GM13977 (cell line): ENCODE results near the gene HMX1.

Experiments
- DNase-seq: peaks from one replicate; pipeline ENCODE4 v3.0.0; 2012; ENCODE audit warnings: low spot score
- in situ Hi-C: fragments of 300-500 bp; cut with MboI; formaldehyde crosslinking; loops from one replicate; pipeline ENCODE4 v1.12.0; 2022; ENCODE audit warnings: low sequenced_read_pairs, low pct_unique_long_range_greater_than_20kb, mixed read lengths, inconsistent platforms; ENCODE audit not compliant: unreplicated experiment
- TF ChIP-seq, protein P1 (sequence below): IDR thresholded peaks from 2 replicates; pipeline ENCODE4 v1.5.1; 2012; ENCODE audit warnings: mild to moderate bottlenecking, control low read depth; ENCODE audit not compliant: insufficient read depth; ENCODE audit errors: extremely low read depth, missing control alignments

HMX1 gene

DNA sequence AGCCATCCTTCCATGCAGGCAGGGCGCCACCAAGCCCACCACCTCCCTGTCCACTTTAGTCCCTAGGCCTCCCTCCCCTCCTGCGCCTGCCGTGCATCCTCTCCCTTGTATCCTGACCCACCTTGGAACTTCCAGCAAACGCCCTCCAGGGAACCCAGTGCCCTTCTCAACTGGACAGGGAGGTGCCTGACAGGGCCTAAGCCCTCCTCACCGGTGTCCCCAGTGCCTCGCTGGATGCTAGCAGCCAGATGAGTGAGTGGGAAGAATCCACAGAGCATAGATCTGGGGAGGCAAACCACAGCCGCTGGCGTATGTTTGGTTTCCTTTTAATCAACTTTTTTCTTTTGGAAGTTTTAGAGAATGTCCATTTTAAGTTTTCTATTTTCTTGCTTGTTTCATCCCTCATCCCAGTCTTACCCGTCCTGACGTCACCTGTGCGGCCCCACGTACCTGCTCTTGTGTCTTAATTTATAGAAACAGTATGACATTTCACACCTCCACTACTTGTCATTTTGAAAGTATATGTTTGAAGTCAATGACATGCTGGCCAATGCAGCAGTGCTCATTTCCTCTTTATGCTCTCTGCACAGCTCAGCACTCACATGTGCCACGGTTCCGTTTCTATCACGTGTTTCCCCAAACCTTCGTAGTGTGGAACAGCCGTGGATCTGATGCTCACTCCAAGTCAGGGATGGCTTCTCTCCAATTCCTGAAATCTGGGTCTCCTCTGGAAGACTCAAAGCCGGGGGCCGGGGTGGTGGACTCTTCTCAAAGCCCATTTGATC is 3.4 kb upstream of the HMX1 start:
- TF ChIP-seq, protein P1, sequence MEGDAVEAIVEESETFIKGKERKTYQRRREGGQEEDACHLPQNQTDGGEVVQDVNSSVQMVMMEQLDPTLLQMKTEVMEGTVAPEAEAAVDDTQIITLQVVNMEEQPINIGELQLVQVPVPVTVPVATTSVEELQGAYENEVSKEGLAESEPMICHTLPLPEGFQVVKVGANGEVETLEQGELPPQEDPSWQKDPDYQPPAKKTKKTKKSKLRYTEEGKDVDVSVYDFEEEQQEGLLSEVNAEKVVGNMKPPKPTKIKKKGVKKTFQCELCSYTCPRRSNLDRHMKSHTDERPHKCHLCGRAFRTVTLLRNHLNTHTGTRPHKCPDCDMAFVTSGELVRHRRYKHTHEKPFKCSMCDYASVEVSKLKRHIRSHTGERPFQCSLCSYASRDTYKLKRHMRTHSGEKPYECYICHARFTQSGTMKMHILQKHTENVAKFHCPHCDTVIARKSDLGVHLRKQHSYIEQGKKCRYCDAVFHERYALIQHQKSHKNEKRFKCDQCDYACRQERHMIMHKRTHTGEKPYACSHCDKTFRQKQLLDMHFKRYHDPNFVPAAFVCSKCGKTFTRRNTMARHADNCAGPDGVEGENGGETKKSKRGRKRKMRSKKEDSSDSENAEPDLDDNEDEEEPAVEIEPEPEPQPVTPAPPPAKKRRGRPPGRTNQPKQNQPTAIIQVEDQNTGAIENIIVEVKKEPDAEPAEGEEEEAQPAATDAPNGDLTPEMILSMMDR = no peak
- in situ Hi-C loops = no loop called here
- DNase-seq = no peak

- in situ Hi-C loops = no loop called here
- no peak for DNase-seq
- TF ChIP-seq, protein P1 = no peak
Observed at GRCh38 chr4:8874003-8874895, 2.6 kb upstream of the HMX1 start.

- no peak for DNase-seq
- TF ChIP-seq, protein P1 = no peak
- in situ Hi-C loops = no loop called here
Observed at GRCh38 chr4:8872402-8873291, 1.0 kb upstream of the HMX1 start.

- in situ Hi-C loops = no loop called here
Observed at GRCh38 chr4:8870647-8871416, 807 bp downstream of the HMX1 start.

DNA sequence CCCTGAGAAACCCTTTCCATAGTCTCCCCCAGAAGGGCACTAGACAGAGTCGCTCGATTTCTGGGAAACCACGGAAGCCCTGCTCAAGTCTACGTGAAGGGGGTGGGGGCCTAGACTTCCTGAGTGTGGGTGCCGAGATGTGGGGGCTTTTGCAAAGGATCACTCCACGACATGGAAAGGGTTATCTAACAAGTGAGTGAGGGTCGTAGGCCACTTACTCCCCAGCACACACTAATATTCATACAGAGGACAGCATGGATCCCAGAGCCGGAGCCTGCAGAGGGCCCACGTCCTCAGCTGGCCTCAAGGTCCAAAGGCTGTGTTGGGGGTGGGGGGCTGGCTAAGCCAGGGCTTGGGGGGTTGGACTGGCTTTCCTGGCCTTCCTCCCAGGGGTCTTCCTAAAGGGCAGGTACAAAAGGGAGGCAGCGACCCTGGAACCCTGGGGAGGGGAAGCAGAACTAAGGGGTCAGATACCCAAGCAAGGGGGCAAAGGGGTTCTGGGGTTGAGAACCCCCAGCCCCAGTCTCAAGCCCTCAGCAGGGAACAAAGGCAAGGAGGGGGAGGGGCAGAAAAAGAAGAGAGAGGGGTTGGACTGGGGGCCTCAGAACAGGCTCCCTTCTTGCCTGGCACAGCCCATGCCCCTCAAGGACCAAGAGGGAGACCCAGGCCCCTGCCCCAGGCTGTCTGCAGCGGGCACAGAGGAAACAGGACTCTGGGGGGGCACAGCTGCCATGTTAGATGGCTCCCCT is 1.6 kb downstream of the HMX1 start:
- no peak for DNase-seq
- TF ChIP-seq, protein P1 = no peak
- in situ Hi-C loops = no loop called here

More at GRCh38 chr4:8870647-8871416, 807 bp downstream of the HMX1 start:
- no peak for DNase-seq
- TF ChIP-seq, protein P1 = no peak
